ENCODE data around the gene NT5DC2.

NT5DC2 gene

DNA sequence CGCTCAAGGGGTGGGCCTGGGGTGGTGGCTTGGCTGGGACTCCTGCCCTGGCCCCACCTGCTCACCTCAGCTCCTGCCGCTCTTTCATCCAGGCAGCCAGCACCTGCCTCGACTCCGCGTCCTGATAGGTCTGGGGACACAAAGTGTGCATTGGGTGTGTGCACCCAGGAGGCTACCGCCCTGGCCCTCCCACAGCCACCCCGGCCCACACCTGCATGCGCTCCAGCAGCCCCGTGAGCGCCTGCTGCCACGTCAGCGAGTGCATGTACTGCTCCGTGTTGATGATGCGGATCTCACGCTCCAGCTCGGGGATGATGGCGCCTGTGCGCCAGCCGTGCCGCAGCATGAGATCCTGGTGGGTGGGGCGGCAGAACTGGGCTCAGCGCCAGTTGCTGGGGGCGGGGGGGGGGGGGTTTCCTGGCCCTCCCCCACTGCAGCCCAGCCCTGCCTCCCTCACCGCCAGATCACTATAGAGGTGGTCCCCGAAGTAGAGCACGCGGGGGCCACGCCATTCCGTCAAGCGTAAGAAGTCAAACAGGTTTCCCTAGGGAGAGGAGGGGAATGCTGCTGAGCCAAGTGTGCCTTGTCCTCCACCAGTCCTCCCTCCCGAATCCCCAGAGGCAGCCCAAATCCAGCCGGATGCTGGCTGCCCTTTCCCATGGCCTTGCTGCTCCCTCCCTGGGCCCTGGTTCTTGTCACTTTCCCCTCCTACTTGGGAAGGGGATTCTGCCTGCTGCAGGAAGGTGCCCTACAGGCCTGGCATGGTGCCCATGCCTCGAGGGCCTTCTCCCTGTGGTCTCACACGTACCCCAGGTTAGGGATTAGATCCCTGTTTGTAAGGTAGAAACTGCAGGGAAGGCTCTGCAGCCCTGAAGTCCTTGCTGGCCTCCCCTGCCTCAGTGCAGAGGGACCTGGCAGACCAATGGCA, 8.6 kb downstream of the NT5DC2 start:
- peaks cover 0 to under 1% (median 0%) of the 10 kb centered on the region in 4 experiments for H3K4me1 ChIP-seq (ENCODE audit: control extremely low read depth in 1 of 4, control insufficient read depth in 4 of 4, insufficient read depth in 4 of 4, low read length in 3 of 4)
- H3K36me3 ChIP-seq (ENCODE audit: control insufficient read depth in 4 of 4, insufficient read depth in 4 of 4, low read length in 3 of 4): peaks cover 12 to 93% (median 38%) of the 10 kb centered on the region in 4 experiments
- ChIA-PET CTCF (no interaction called here), POLR2A (no interaction called here)
- H3K4me3 ChIP-seq (ENCODE audit: control insufficient read depth in 1 of 7, extremely low read depth in 1 of 7, insufficient read depth in 4 of 7, low read depth in 2 of 7, low read length in 6 of 7): no peak overlapping the region
- H3K27me3 ChIP-seq (replicated peaks in 2 of 5; ENCODE audit: control insufficient read depth in 4 of 5, insufficient read depth in 5 of 5, low read length in 4 of 5): no peaks in the 10 kb centered on the region
- no peak for DNase-seq
- no peaks in the 10 kb centered on the region for H3K9me3 ChIP-seq (ENCODE audit: control extremely low read depth in 1 of 5, control insufficient read depth in 4 of 5, insufficient read depth in 2 of 5, low read depth in 1 of 5, low read length in 4 of 5)
- no peak overlapping the region for H3K27ac ChIP-seq (ENCODE audit: insufficient read depth in 1 of 2, low read depth in 1 of 2, low read length in 2 of 2, poor library complexity in 1 of 2, severe bottlenecking in 2 of 2)
- WGBS (ENCODE audit: insufficient coverage): 94% methylated on average over 28 of the region's 34 CpGs

DNA sequence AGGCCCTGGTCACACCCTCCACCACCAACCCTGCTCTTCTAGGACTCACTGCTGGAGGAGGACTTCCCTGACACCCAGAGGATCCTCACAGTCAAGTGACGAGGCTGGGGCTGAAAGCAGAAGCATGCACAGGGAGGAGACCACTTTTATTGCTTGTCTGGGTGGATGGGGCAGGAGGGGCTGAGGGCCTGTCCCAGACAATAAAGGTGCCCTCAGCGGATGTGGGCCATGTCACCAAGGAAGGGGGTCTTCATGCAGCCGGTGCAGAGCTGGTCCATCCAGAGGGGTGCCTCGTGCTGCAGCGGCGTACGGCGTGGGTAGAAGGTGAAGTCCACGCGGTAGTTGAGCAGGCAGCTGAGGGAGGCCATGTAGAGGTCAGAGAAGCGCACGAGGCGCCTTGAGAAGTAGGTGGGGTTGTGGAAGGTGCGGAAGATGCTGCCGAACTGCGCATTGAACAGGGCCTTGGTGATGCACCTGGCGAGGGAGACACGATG, 9.4 kb downstream of the NT5DC2 start:
- H3K9me3 ChIP-seq (ENCODE audit: control extremely low read depth in 1 of 5, control insufficient read depth in 4 of 5, insufficient read depth in 2 of 5, low read depth in 1 of 5, low read length in 4 of 5): no peaks in the 10 kb centered on the region
- H3K4me1 ChIP-seq (ENCODE audit: control extremely low read depth in 1 of 4, control insufficient read depth in 4 of 4, insufficient read depth in 4 of 4, low read length in 3 of 4): no peaks in the 10 kb centered on the region
- H3K4me3 ChIP-seq (ENCODE audit: control insufficient read depth in 1 of 7, extremely low read depth in 1 of 7, insufficient read depth in 4 of 7, low read depth in 2 of 7, low read length in 6 of 7): no peak overlapping the region
- DNase-seq: no peak
- WGBS (ENCODE audit: insufficient coverage): 94% methylated on average over 13 of the region's 18 CpGs
- peaks cover 12 to 96% (median 38%) of the 10 kb centered on the region in 4 experiments for H3K36me3 ChIP-seq (ENCODE audit: control insufficient read depth in 4 of 4, insufficient read depth in 4 of 4, low read length in 3 of 4)
- POLR2A ChIA-PET: no interaction called here
- H3K27me3 ChIP-seq (replicated peaks in 2 of 5; ENCODE audit: control insufficient read depth in 4 of 5, insufficient read depth in 5 of 5, low read length in 4 of 5): no peaks in the 10 kb centered on the region
- CTCF ChIA-PET: no interaction called here
- H3K27ac ChIP-seq (ENCODE audit: insufficient read depth in 1 of 2, low read depth in 1 of 2, low read length in 2 of 2, poor library complexity in 1 of 2, severe bottlenecking in 2 of 2): no peak overlapping the region

DNA sequence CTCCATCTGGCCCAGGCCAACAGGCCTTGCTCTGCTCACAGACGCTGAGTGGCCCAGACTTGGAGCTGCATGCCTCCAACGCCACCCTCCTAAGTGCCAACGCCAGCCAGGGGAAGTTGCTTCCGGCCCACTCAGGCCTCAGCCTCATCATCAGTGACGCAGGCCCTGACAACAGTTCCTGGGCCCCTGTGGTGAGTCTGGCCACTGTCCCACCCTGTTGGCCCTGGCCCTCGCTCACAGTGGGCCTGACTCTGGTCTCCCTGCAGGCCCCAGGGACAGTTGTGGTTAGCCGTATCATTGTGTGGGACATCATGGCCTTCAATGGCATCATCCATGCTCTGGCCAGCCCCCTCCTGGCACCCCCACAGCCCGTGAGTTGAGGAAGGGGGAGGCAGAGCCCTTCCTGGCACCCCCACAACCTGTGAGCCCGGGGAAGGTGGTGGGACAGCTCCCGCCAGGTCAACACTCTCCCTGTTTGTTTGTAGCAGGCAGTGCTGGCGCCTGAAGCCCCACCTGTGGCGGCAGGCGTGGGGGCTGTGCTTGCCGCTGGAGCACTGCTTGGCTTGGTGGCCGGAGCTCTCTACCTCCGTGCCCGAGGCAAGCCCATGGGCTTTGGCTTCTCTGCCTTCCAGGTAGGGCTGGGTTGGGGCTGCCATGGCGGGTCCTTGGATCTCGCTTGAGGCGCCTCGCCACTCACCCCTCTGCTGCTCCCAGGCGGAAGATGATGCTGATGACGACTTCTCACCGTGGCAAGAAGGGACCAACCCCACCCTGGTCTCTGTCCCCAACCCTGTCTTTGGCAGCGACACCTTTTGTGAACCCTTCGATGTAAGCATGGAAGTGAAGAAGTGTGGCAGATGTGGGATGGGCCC, 10.0 kb downstream of the NT5DC2 start:
- CTCF ChIA-PET: interaction anchor here (0.8 to 1.0 kb wide), 2 partner anchors 77 to 139 kb away, joined by 3 read pairs; no protein-coding TSS in a partner anchor
- 97% methylated on average over 19 of the region's 26 CpGs for WGBS (ENCODE audit: insufficient coverage)
- Histone ChIP-seq H3K27me3 (replicated peaks in 2 of 5; ENCODE audit: control insufficient read depth in 4 of 5, insufficient read depth in 5 of 5, low read length in 4 of 5) (no peaks in the 10 kb centered on the region), H3K9me3 (ENCODE audit: control extremely low read depth in 1 of 5, control insufficient read depth in 4 of 5, insufficient read depth in 2 of 5, low read depth in 1 of 5, low read length in 4 of 5) (no peaks in the 10 kb centered on the region), H3K27ac (ENCODE audit: insufficient read depth in 1 of 2, low read depth in 1 of 2, low read length in 2 of 2, poor library complexity in 1 of 2, severe bottlenecking in 2 of 2) (no peak overlapping the region), H3K4me1 (ENCODE audit: control extremely low read depth in 1 of 4, control insufficient read depth in 4 of 4, insufficient read depth in 4 of 4, low read length in 3 of 4) (no peaks in the 10 kb centered on the region), H3K4me3 (ENCODE audit: control insufficient read depth in 1 of 7, extremely low read depth in 1 of 7, insufficient read depth in 4 of 7, low read depth in 2 of 7, low read length in 6 of 7) (no peak overlapping the region), H3K36me3 (ENCODE audit: control insufficient read depth in 4 of 4, insufficient read depth in 4 of 4, low read length in 3 of 4) (peaks cover 11 to 94% (median 33%) of the 10 kb centered on the region in 4 experiments)
- POLR2A ChIA-PET: no interaction called here
- no peak for DNase-seq

DNA sequence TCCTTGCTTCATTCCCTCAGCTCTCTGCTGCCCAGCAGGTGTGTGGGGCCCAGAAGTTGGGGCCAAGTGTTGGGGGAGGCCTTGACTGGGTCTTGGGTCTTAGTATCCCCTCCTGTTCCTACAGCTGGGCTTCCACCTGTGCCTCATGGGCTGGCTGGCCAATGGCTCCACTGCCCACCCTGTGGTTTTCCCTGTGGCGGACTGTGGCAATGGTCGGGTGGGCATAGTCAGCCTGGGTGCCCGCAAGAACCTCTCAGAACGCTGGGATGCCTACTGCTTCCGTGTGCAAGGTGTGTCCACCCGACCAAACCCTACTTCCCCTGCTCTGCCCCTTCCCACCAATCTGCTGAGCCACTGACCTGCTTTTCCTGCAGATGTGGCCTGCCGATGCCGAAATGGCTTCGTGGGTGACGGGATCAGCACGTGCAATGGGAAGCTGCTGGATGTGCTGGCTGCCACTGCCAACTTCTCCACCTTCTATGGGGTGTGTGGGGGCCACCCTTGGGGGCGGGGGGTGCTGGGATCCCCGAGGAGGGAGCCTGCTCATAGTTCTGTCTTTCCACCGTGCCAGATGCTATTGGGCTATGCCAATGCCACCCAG, 10.9 kb downstream of the NT5DC2 start:
- POLR2A ChIA-PET: no interaction called here
- Histone ChIP-seq H3K36me3 (ENCODE audit: control insufficient read depth in 4 of 4, insufficient read depth in 4 of 4, low read length in 3 of 4) (peaks cover 10 to 94% (median 25%) of the 10 kb centered on the region in 4 experiments), H3K4me3 (ENCODE audit: control insufficient read depth in 1 of 7, extremely low read depth in 1 of 7, insufficient read depth in 4 of 7, low read depth in 2 of 7, low read length in 6 of 7) (no peak overlapping the region), H3K4me1 (ENCODE audit: control extremely low read depth in 1 of 4, control insufficient read depth in 4 of 4, insufficient read depth in 4 of 4, low read length in 3 of 4) (no peaks in the 10 kb centered on the region), H3K27me3 (replicated peaks in 2 of 5; ENCODE audit: control insufficient read depth in 4 of 5, insufficient read depth in 5 of 5, low read length in 4 of 5) (no peaks in the 10 kb centered on the region), H3K27ac (ENCODE audit: insufficient read depth in 1 of 2, low read depth in 1 of 2, low read length in 2 of 2, poor library complexity in 1 of 2, severe bottlenecking in 2 of 2) (no peak overlapping the region), H3K9me3 (ENCODE audit: control extremely low read depth in 1 of 5, control insufficient read depth in 4 of 5, insufficient read depth in 2 of 5, low read depth in 1 of 5, low read length in 4 of 5) (no peaks in the 10 kb centered on the region)
- CTCF ChIA-PET: interaction anchor here (0.8 to 1.0 kb wide), 2 partner anchors 20 to 138 kb away, joined by 3 read pairs; no protein-coding TSS in a partner anchor
- 98% methylated on average over 9 of the region's 14 CpGs for whole genome bisulfite sequencing (ENCODE audit: insufficient coverage)
- no peak for DNase-seq

DNA sequence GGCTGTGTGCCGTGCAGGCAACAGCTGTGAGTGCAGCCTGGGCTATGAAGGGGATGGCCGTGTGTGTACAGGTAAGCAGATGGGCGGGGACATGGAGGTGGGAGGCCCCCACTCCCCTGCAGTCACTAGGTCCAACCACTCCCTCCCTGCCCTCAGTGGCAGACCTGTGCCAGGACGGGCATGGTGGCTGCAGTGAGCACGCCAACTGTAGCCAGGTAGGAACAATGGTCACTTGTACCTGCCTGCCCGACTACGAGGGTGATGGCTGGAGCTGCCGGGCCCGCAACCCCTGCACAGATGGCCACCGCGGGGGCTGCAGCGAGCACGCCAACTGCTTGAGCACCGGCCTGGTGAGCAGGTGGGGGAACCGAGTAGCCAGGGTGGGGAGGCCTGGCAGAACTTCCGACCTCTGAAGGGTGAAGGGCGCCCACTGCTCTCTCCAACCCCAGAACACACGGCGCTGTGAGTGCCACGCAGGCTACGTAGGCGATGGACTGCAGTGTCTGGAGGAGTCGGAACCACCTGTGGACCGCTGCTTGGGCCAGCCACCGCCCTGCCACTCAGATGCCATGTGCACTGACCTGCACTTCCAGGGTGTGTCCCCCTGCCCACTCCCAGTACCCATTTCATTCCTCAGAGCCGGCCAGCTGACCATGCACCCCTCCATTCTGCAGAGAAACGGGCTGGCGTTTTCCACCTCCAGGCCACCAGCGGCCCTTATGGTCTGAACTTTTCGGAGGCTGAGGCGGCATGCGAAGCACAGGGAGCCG, 11.6 kb downstream of the NT5DC2 start:
- Histone ChIP-seq H3K27me3 (replicated peaks in 2 of 5; ENCODE audit: control insufficient read depth in 4 of 5, insufficient read depth in 5 of 5, low read length in 4 of 5) (no peaks in the 10 kb centered on the region), H3K4me3 (ENCODE audit: control insufficient read depth in 1 of 7, extremely low read depth in 1 of 7, insufficient read depth in 4 of 7, low read depth in 2 of 7, low read length in 6 of 7) (no peak overlapping the region), H3K4me1 (ENCODE audit: control extremely low read depth in 1 of 4, control insufficient read depth in 4 of 4, insufficient read depth in 4 of 4, low read length in 3 of 4) (no peaks in the 10 kb centered on the region), H3K36me3 (ENCODE audit: control insufficient read depth in 4 of 4, insufficient read depth in 4 of 4, low read length in 3 of 4) (peaks cover 8 to 94% (median 20%) of the 10 kb centered on the region in 4 experiments), H3K27ac (ENCODE audit: insufficient read depth in 1 of 2, low read depth in 1 of 2, low read length in 2 of 2, poor library complexity in 1 of 2, severe bottlenecking in 2 of 2) (no peak overlapping the region), H3K9me3 (ENCODE audit: control extremely low read depth in 1 of 5, control insufficient read depth in 4 of 5, insufficient read depth in 2 of 5, low read depth in 1 of 5, low read length in 4 of 5) (no peaks in the 10 kb centered on the region)
- no peak for DNase-seq
- 98% methylated on average over 33 of the region's 33 CpGs for WGBS (ENCODE audit: insufficient coverage)
- ChIA-PET CTCF (interaction anchor here (0.8 to 1.0 kb wide), 2 partner anchors 20 to 50 kb away, joined by 3 read pairs; no protein-coding TSS in a partner anchor), POLR2A (no interaction called here)

DNA sequence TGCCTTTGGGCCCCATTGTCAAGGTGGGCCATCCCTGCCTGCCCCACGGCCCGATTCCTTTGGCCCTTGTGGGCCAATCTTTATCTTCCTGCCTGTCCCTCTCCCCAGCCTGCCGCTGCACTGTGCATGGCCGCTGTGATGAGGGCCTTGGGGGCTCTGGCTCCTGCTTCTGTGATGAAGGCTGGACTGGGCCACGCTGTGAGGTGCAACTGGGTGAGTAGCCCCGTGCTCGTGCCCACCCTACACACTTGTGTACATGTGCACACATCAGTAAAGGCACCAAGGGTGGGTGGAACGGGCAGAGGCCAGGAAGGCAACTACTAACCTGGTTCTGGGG, 12.2 kb downstream of the NT5DC2 start:
- no peak for DNase-seq
- CTCF ChIA-PET: interaction anchor here (1.0 kb wide), 1 partner anchor 49 kb away, joined by 3 read pairs; no protein-coding TSS in a partner anchor
- H3K27me3 ChIP-seq (replicated peaks in 2 of 5; ENCODE audit: control insufficient read depth in 4 of 5, insufficient read depth in 5 of 5, low read length in 4 of 5): no peaks in the 10 kb centered on the region

More for the DNA sequence above, 12.2 kb downstream of the NT5DC2 start:
- Histone ChIP-seq H3K27ac (ENCODE audit: insufficient read depth in 1 of 2, low read depth in 1 of 2, low read length in 2 of 2, poor library complexity in 1 of 2, severe bottlenecking in 2 of 2) (no peak overlapping the region), H3K9me3 (ENCODE audit: control extremely low read depth in 1 of 5, control insufficient read depth in 4 of 5, insufficient read depth in 2 of 5, low read depth in 1 of 5, low read length in 4 of 5) (no peaks in the 10 kb centered on the region), H3K36me3 (ENCODE audit: control insufficient read depth in 4 of 4, insufficient read depth in 4 of 4, low read length in 3 of 4) (peaks cover 8 to 95% (median 18%) of the 10 kb centered on the region in 4 experiments), H3K4me1 (ENCODE audit: control extremely low read depth in 1 of 4, control insufficient read depth in 4 of 4, insufficient read depth in 4 of 4, low read length in 3 of 4) (no peaks in the 10 kb centered on the region), H3K4me3 (ENCODE audit: control insufficient read depth in 1 of 7, extremely low read depth in 1 of 7, insufficient read depth in 4 of 7, low read depth in 2 of 7, low read length in 6 of 7) (no peak overlapping the region)
- POLR2A ChIA-PET: no interaction called here
- WGBS (ENCODE audit: insufficient coverage): 98% methylated on average over 7 of the region's 8 CpGs

All from common myeloid progenitor, CD34-positive (primary cell).